ENCODE data around the gene PARVB.
A peak's percentile ranks its signal among the peaks of the same experiment; 100 is the strongest.
"Not testable (repeated sequence)": the region's sequence is repeated elsewhere in the genome, so short reads cannot be mapped to it uniquely, and the experiment has no call there.

PARVB gene

DNA sequence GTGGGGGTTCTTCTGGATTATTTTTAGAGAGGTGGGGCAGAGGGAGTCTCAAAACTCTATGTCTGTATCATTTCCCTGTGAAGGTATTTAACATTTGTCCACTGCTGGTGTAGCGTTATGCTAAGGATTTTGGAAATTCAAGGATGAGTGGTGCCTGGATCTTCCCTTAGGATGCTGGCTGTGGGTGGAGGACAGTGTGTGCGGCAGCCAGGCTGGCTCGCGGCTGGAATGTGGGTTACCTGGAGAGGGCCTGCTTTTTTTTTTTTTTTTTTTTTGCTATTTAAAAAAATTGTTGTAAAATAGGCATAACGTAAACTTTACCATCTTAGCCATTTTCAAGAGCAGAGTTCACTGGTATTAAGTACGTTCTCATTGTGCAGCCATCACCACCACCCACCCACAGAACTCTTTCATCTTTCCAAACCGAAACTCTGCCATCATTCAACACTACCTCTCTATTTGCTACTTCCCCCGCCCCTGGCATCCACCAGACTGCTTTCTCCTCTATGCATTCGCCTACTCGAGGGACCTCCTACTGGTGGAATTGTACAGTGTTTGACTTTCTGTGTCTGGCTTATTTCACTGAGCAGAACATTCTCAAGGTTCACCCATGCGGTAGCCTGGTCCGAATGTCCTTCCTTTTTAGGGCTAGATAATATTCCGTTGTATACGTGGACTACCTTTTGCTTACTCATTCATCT lies 67.1 kb downstream of the PARVB start:
- DNase-seq = peak; percentile 17

DNA sequence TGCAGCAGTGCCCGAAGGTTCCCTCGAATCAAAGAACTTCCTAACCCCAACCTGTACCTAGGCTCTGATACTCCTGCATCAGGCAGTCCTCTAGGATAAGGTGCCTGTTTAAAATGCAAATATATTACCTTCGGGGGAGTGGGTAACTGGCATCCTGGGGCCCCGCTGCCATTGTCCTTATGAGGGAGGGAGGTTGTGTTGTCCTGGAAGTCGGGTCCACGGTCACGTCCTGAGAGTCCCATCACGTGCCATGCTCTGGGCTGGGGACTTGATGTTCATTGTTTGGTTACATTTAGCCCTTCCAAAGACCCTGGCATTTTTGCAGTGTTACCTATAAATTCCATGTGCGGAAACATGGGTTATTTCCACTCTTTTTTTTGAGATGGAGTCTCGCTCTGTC lies 67.6 kb downstream of the PARVB start:
- DNase-seq = no peak

DNA sequence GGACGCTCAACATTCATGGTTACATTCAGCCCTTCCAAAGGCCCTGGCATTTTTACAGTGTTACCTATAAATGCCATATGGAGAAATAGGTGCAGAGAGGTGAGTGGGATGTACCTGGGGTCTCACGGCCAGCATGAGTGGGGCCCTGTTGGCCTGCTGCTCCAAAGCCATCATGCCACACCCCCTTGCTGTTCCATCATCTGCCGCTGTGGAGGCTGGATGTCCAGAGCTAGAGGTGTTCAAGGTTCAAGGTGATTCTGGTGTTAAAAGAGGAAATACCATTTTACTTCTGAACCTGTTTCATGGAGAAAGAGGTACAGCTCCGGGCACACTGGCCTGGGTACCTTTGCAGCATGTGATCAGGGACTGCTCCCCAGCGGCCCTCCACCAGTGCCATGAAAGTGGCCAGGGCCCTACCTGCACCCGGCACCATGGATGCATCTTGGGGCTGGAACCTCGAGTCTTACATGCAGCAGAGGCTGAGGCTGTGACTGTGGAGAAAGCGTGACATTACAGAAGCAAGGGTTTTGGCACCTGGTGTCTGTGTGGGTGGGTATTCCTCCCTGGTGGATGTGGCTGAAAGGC lies 68.6 kb downstream of the PARVB start:
- no peak for DNase-seq

DNA sequence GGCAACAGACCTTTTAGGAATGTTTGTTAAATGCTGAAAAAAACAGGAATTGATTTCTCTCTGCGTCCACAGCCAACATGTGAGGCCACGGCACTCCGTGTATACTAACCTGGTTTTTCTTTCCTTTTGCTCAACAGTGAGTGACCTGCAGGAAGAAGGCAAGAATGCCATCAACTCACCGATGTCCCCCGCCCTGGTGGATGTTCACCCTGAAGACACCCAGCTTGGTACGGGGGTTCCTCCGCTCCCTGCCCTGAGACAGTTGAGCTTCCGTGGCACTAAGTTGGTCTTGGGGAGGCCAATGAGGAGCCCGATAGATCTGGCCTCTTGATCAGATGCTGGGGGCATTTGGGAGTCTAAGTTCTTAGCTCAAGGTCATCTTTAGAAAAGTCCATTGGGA lies 69.7 kb downstream of the PARVB start:
- no peak for DNase-seq

DNA sequence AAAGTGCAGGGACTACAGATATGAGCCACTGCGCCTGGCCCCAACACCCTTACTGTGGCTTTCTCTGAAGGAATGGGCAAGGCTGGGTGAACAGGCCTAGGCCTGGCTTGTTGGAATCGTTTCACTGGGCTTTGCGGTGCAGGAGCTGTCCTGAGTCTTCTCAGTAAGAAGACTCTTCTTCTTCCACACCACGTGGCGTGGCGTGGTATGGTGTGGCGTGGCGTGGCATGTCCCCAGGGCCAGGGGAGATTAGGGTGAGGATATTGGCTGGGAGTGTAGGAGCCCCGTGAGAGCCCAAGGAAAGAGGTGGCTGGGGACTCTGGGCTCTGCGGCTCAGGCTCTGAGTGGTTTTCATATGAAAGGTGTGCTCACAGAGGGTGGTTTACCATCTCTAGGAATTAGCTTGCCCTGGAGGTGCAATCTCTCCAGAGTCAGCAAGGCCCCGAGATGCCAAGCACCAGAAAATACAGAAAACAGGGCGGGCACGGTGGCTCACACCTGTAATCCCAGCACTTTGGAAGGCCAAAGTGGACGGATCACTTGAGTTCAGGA lies 70.7 kb downstream of the PARVB start:
- DNase-seq = no peak

DNA sequence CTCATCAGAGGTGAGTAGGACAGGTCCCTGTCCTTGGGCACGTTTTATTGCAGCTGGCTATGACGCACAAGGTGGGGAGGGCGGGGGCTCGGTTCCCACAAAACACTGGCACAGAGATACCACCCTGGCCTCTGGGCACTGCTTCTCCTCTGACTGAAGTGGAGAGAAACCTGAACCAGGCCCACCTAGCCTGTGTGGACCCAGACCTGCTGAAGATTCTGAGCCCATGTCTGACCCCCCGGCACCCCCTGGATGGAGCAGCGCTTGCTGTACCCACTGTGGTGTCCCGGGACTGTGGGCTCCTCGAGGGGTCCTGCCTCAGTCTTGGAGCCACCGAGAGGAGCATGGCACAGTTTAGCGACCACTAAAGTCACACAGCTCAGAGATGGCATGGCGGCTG lies 72.6 kb downstream of the PARVB start:
- no peak for DNase-seq

DNA sequence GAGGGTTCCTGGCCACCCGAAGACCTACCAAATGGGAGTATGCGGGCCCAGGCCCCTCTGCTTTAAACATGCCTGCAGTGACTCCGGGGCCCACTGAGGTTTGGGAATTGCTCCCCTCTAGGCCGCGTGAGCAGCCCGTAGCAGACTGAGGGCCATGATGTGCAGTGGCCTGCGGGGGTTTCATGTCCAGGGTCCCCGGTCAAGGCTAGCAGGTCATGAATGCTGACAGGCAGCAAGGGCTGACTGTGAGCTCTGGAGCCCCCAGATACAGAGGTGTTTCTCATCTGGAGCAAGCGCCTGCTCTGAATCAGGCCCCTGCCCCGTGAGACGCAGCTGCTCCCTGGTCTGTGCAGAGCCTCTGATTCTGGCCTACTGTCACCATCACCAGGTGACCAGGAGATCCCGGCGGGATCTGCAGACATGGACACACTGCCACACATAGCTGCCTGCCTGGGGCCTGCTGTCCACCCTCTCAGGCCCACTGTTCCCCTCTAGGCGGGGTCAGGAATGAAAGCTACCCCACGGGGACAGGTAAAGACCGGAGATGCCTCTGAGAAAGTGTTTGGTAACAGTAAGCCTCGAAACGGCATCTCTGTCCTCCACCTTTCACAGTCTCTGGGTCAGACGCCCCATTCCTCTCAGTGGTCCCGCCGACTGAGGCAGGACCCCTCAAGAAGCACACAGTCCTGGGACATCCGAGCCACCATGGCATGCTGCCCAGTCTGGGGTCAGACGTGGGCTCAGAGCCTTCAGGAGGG lies 73.3 kb downstream of the PARVB start:
- DNase-seq = no peak

DNA sequence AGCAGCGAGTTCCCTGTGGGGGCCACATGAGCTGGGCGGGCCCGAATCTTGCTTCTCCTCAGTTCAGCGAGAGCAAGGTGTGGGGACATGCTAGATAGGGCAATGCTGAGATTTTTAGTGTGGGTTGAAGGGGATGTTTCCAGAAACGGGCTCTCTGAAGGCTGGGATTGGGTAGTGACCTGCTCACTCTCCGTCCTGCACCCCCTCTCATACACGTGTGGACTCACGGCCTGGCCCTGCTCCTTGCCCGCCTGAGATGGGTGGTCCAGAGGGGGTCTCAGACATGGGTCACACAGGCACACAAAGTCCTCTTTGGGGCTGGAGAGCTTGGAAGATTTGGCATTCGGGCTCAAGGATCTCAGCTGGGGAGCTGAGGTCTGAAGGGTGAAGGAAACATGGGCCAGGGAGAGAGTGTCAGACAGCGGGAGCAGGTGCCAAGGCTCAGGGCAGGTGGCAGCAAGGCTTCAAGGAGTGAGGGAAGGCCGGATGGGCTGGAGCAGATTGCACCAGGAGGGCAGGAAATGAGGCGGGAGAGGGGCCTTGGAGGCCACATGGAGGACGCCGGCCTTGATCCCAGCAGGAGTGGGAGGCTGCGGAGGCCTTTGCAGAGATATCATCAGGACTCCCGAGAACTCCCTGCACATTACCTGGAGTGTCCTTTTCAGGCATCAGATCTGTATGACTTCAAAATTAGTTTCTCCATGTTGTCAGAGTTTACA lies 74.1 kb downstream of the PARVB start:
- no peak for DNase-seq

DNA sequence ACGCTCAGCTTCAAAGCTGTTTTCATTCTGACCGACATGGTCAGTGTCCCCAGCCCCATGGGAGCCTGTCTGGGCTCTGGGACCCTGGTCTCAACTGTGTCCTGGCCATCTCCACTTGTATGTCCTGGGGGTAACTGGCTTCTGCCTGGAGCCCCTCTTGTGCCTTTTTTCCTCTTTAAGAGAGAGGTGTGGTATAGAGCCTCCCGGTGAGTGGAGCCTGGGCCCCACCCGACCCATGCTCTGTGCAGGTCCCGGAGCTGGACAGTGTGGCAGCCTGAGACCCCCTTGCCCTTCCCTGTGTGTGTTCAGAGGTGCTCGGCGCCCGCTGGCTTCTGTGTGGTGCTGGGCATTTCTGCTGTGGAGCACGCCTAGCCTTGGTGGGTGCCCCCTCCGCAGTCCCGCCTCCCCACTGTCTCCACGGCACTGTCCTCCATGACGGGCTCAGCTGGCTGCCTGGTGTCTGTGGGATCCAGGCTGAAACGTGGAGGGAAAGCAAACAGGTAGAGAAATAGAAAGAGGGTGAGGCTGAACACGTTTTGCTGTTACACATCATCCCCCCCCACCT lies 74.9 kb downstream of the PARVB start:
- DNase-seq = no peak

DNA sequence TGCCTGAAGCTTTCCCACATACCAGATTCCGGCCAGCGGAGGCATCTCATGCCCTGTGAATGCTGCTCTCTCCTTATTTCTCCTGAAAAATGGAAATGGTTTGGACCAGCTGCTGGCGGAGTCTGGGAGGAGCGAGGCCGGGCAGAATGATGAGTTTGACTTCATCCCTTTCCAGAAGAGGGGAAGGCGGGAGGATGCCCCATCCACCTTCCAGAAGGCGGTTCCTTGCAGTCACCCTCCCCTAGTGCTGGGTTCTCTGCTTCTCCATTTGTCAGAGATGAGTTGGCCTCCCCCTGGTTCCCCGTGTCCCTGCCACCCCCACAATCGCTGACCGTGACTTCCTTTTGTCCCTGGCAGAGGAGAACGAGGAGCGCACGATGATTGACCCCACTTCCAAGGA lies 75.6 kb downstream of the PARVB start:
- no peak for DNase-seq

DNA sequence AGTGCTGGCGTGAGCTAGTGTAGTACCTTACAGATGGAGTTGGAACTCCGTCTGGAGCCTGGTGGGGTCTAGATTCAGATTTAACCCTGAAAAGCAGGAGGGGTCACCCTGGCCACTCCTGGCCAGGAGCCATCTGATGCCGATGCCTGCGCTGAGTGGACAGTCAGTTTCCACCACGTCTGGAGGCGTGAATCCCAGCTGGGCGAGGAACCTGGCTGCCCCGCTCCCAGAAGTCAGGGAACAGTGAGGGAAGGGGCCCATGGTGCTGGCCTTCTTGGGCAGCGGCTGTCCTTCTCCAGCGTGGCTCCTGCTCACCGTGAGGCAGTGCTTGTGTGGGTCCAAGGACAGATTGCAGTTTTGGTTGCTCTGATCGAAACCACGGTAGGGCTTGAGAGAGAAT lies 76.3 kb downstream of the PARVB start:
- DNase-seq = no peak

DNA sequence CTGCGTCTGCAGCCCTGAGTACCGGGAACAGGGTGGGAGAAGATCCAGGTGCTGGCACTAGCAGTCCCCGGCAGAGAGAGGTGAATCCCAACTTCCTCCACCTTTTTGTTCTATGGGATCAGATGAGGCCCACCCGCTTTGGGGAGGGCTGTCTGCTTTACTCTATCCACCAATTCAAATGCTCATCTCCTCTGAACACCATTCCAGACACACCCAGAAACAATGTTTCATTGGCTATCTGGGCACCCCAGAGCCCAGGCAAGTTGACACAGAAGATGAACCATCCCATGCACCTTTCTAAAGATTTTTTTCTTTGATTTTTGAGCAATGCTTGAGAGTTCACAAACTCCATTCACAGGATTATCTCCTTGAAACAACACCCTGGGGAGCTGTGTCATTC lies 78.0 kb downstream of the PARVB start:
- DNase-seq = no peak

DNA sequence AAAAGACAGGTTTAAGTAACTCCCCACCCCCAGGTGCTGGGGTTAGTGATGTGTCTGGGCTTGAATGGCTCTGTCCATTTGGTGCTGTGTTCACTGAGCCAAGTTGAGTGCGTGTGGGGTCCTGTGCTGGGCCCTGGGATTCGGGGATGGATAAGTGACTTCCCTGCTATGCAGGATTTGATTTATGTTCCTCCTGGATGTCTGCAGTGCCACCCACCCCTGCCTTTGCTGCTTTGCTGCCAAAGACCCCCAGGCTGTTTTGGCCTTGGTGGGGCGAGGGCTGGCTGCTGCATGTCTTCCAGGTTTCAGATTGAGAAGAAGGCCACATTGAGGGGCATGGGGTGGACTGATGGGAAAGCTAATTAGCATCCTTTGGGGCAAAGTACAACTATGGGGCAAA lies 78.8 kb downstream of the PARVB start:
- DNase-seq = no peak

DNA sequence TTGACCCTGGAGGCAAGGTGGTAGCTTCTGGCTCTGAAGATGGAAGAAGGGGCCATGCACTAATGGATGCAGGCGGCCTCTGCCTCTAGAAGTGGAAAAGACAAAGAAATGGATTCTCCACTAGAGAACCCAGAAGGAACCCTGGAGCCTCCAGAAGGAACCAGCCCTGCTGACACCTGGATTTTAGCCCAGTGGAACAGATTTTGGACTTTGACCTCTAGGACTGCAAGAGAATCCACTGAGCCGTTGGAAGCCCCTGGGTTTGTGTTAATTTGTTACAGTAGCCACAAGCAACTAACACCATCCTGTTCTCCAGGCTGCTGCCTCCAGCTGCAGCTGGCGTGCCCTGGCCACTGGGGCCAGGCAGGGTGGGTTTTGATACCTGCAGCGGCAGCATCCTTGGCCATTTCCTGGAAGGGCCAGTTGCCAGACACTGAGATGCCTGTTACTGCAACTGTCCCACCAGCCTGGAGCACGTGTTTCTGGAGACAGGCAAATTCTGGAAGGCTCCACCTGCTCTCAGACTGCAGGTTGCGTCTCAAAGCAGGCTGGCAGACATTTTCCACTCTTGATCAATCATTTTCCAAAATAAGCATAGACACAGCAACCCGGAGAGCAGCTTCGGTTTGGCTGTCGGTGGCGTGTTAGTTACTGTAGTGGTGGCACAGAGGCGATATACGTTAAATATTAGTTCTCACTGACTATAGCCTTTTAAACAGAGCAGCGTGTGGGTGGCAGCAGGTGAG lies 79.8 kb downstream of the PARVB start:
- no peak for DNase-seq

DNA sequence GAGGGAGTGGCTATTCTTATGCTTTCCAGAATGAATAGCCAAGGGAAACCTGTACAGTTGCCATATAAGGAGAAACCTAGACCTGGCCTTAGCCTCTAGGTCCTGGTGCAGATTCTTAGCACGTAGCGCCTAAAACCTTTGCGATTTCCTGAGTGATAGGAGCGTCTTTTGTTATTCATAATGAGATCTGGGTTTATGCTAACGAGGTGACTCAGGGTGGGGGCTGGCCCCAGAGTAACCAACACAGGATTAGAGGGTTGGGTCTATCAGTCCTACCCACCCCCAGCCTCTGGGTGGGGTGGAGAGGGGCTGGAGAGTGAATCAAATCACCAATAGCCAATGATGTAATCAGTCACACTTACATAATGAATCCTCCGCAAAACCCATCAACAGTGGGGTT lies 83.2 kb downstream of the PARVB start:
- no peak for DNase-seq

DNA sequence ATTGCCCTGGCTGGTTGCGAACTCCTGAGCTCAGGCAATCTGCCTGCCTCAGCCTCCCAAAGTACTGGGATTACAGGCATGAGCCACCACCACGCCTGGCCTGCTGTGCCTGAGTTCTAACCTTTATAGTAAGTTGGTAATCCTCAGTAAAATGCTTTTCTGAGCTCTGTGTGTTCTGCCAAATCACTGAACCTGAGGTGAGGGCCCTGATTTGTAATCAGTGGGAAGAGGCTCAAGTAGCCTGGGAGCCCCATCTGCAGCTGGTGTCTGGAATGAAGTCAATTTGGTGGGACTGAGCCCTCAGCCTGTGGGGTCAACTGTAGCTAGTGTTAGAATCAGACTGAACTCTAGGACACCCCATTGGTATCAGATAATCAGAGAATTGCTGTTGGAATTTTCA lies 84.0 kb downstream of the PARVB start:
- no peak for DNase-seq

DNA sequence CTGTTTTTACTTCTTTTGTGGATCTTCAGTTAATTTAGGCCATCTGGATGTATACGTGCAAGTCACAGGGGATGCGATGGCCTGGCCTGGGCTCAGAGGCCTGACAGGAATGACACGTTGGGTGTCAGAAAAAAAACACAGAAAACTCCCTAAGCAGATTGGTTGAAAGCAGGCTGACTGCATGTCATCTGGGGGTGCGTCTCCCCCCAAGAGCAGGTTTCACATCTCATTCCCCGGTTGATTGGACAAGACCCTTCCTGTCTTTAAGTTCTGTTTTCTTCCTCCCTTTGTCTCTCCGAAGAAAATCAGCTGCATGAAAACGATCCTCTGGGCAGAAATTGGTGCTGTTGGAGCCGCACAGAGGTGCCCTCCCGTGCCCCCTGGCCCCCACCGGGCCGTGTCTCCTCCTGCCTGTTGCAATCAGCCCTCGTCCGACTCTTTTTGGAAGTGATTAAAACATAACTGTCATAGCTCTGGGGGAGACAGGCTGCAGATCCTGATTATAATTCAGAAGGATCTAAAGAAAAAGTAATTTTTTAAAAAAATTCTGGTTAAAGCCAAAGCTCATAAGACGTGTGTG lies 84.8 kb downstream of the PARVB start:
- DNase-seq = no peak

DNA sequence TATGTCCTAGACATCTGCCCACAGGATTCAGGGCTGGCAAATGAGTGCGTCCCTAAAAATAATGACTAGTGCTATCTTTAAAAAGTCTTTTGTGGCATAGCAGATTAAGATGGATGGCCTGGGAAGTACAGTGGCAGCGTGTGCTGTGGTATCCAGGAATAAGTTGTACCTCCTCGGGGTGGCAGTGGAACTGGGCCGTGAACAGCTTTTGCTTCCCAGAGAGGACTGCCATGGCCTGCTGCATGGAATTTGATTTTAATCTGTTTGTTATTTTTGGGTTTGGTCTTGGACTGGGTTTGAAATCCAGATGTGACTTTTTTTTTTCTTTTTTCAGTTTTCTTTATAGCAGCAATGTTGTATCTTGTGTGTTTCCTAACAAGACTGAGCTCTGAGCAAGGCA lies 85.3 kb downstream of the PARVB start:
- DNase-seq = no peak

DNA sequence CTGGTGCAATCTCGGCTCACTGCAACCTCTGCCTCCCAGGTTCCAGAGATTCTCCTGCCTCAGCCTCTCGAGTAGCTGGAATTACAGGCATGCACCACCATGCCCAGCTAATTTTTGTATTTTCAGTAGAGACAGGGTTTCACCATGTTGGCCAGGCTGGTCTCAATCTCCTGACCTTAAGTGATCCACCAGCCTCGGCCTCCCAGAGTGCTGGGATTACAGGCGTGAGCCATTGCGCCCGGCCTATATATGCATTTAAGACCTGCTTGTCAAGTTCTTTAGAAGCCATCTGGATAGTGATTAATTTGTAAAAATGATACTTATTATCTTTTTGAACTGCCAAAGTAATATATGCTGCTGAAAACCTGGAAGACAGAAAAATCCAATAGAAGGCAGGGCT lies 86.6 kb downstream of the PARVB start:
- not testable (repeated sequence) for DNase-seq

DNA sequence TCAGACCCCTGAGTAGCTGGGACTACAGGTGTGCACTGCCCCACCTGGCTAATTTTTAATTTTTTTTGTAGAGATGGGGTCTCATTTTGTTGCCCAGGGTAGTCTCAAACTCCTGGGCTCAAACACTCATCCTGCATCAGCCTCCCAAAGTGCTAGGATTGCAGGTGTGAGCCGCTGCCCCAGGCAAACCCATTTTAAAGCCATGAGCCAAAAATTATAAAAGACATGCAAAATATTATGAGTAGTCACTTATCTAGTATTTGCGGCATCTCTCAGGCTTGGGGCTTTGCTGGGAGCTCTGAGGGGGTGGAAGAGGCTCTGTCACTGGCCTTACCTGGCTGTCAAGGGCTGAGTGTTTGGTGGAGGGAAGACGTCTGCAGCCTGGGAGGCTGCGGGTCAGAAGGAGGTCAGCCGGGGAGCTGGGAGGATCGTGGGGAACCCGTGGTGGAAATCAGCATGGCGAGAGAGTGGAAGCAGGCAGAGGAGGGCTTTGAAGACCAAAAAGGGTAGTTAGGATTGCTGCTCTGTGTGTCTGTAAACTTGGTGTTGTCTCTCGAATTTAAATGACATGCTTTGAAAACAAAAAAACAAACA lies 87.6 kb downstream of the PARVB start:
- no peak for DNase-seq

DNA sequence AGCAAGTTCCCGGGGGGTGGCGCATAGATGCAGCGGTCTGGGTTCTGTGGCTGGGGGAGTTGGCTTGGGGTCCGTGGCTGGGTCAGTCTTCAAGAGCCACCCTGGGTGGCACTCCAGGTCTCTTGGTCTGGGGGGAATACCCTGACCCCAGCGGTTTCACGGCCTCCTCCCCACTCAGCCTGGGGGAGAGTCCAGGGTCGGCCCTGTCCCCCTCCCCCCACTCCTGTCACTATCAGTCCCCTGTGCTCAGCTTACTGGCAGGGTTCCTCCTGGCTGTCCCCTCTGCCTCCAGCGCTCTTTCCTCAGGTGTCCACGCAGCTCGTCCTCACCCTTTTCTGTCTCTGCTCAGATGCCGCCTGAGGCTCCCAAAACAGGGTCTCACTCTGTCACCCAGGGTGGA lies 88.1 kb downstream of the PARVB start:
- no peak for DNase-seq

DNA sequence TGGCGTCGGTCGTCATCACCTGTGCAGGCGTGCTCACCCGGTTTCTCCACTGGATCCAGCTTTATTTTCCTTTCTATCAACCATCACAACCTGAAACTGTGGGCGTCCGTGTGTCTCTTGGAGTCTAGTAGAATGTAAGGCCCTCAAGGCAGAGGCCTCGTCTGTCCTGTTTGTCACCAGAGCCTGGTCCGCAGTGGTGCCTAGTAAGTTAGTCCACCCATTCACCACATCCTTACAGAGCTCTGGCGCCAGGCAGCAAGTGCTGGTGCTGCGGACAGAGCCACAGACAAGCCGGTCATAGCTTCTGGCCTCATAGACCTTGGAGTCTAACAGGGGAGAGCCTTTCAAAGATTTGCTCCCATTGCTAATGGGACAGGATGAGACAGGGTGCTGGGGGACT lies 92.2 kb downstream of the PARVB start:
- no peak for DNase-seq
